ENCODE results near the gene MEIS1.

The MEIS1 gene

GRCh38 chr2:66602341-66602740, 167.4 kb downstream of the MEIS1 start:
- TF ChIP-seq EZH2phosphoT487 (IDR thresholded peaks at IDR 0.05; ENCODE audit: low read length) (no peak), EZH2 (optimal IDR thresholded peaks at IDR 0.05; ENCODE audit: low read depth, low read length) (no peak), CTCF (IDR thresholded peaks at IDR 0.05; ENCODE audit: low read length) (no peak)
- Histone ChIP-seq H3K9me3 (replicated peaks; ENCODE audit: insufficient read depth, low read length) (no peaks in the 10 kb centered on the region), H3K79me2 (ENCODE audit: low read length) (no peaks in the 10 kb centered on the region), H3K4me3 (ENCODE audit: low read length) (no peak overlapping the region), H3K27ac (ENCODE audit: low read length) (no peak overlapping the region), H3K27me3 (replicated peaks; ENCODE audit: insufficient read depth, low read length) (no peaks in the 10 kb centered on the region), H3K4me1 (ENCODE audit: low read length) (no peaks in the 10 kb centered on the region), H3F3A (ENCODE audit: insufficient read depth, low read length) (no peaks in the 10 kb centered on the region), H3K9me2 (replicated peaks; ENCODE audit: insufficient read depth, low read length) (no peaks in the 10 kb centered on the region; the same call in 1 of the 2 replicates), H3K36me3 (replicated peaks; ENCODE audit: insufficient read depth, low read length) (no peaks in the 10 kb centered on the region), H2AFZ (ENCODE audit: low read length) (no peak overlapping the region), H3K4me2 (ENCODE audit: low read depth, low read length) (no peak overlapping the region), H4K20me1 (ENCODE audit: insufficient read depth, low read length) (no peaks in the 10 kb centered on the region), H3K9ac (ENCODE audit: low read length) (no peak overlapping the region)
- no peak for DNase-seq

- H3K4me3 ChIP-seq (ENCODE audit: low read length) = no peak overlapping the region
- H3F3A ChIP-seq (ENCODE audit: insufficient read depth, low read length) = no peaks in the 10 kb centered on the region
- no peaks in the 10 kb centered on the region for H3K4me1 ChIP-seq (ENCODE audit: low read length)
- H3K9me3 ChIP-seq (replicated peaks; ENCODE audit: insufficient read depth, low read length) = no peaks in the 10 kb centered on the region
- H3K4me2 ChIP-seq (ENCODE audit: low read depth, low read length) = no peak overlapping the region
- no peaks in the 10 kb centered on the region for H3K27me3 ChIP-seq (replicated peaks; ENCODE audit: insufficient read depth, low read length)
- DNase-seq = no peak
- no peaks in the 10 kb centered on the region; the same call in 1 of the 2 replicates for H3K9me2 ChIP-seq (replicated peaks; ENCODE audit: insufficient read depth, low read length)
- TF ChIP-seq CTCF (IDR thresholded peaks at IDR 0.05; ENCODE audit: low read length) (no peak), EZH2phosphoT487 (IDR thresholded peaks at IDR 0.05; ENCODE audit: low read length) (no peak)
- no peaks in the 10 kb centered on the region for H4K20me1 ChIP-seq (ENCODE audit: insufficient read depth, low read length)
- H3K9ac ChIP-seq (ENCODE audit: low read length) = no peak overlapping the region
- no peak overlapping the region for H2AFZ ChIP-seq (ENCODE audit: low read length)
- H3K79me2 ChIP-seq (ENCODE audit: low read length) = no peaks in the 10 kb centered on the region
- no peak overlapping the region for H3K27ac ChIP-seq (ENCODE audit: low read length)
- H3K36me3 ChIP-seq (replicated peaks; ENCODE audit: insufficient read depth, low read length) = no peaks in the 10 kb centered on the region
These were observed 169.4 kb downstream of the MEIS1 start for GRCh38 chr2:66604326-66604725.

GRCh38 chr2:66604976-66605375, 170.1 kb downstream of the MEIS1 start:
- no peak for DNase-seq
- H2AFZ ChIP-seq (ENCODE audit: low read length) = no peak overlapping the region
- H3K9me3 ChIP-seq (replicated peaks; ENCODE audit: insufficient read depth, low read length) = no peaks in the 10 kb centered on the region
- no peaks in the 10 kb centered on the region for H3K79me2 ChIP-seq (ENCODE audit: low read length)
- TF ChIP-seq EZH2phosphoT487 (IDR thresholded peaks at IDR 0.05; ENCODE audit: low read length) = no peak
- TF ChIP-seq EZH2 (optimal IDR thresholded peaks at IDR 0.05; ENCODE audit: low read depth, low read length) = no peak
- TF ChIP-seq CTCF (IDR thresholded peaks at IDR 0.05; ENCODE audit: low read length) = no peak
- H3K4me3 ChIP-seq (ENCODE audit: low read length) = no peak overlapping the region
- H3K27me3 ChIP-seq (replicated peaks; ENCODE audit: insufficient read depth, low read length) = no peaks in the 10 kb centered on the region
- H3K9ac ChIP-seq (ENCODE audit: low read length) = no peak overlapping the region
- H3K9me2 ChIP-seq (replicated peaks; ENCODE audit: insufficient read depth, low read length) = no peaks in the 10 kb centered on the region; the same call in 1 of the 2 replicates
- H3K4me1 ChIP-seq (ENCODE audit: low read length) = no peaks in the 10 kb centered on the region
- H3K27ac ChIP-seq (ENCODE audit: low read length) = no peak overlapping the region
- no peaks in the 10 kb centered on the region for H4K20me1 ChIP-seq (ENCODE audit: insufficient read depth, low read length)
- no peak overlapping the region for H3K4me2 ChIP-seq (ENCODE audit: low read depth, low read length)
- H3K36me3 ChIP-seq (replicated peaks; ENCODE audit: insufficient read depth, low read length) = no peaks in the 10 kb centered on the region
- H3F3A ChIP-seq (ENCODE audit: insufficient read depth, low read length) = no peaks in the 10 kb centered on the region
